GM19463 (cell line): ENCODE data around the gene EBI3.
"Not testable (repeated sequence)": the region's sequence is repeated elsewhere in the genome, so short reads cannot be mapped to it uniquely, and the experiment has no call there.

Experiments used
- ATAC-seq: cut with Tn5 transposase; IDR thresholded peaks from one replicate; pipeline ENCODE4 v1.9.1; 2021; ENCODE audit warnings: mild to moderate bottlenecking, moderate library complexity; ENCODE audit not compliant: unreplicated experiment

Gene EBI3

GRCh38 chr19:4229179-4229931 lies at the start of gene EBI3:
EBI3 (plus strand) TSS chr19:4229523; CDS start chr19:4229551, 28 bp downstream.
- ATAC-seq: peak; percentile 71

DNA sequence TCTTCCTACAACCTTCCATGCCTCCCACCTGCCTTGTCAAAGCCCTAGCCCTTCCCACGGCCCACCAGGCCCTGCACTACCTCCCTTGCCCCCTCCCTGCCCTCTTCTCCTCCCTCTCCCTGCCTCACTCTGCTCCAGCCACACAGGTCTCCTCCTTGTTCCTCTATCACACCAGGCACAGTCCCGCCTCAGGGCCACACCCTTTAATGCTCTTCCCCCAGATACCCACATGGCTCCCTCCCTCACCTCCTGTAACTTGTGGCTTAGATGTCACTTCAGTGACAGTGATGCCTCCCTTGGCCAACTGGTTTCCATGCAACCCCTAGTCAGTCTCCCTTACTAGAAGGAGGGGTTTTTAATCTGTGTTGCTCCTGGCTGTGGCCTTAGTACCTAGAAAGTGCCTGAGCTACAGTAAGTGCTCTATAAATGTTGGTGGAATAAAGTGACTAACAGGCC lies 48.2 kb upstream of the EBI3 start:
- no peak for ATAC-seq

- ATAC-seq: peak; percentile 64
Observed at GRCh38 chr19:4182084-4182810, 47.1 kb upstream of the EBI3 start, which contains the start of the genes ANKRD24 and SIRT6. ANKRD24 (plus strand) TSS chr19:4182689; CDS start chr19:4186426, 3,737 bp downstream. SIRT6 (minus strand) TSS chr19:4182563; CDS start chr19:4182539, 24 bp downstream.

- no peak for ATAC-seq
Observed at GRCh38 chr19:4183967-4184717, 45.2 kb upstream of the EBI3 start.

DNA sequence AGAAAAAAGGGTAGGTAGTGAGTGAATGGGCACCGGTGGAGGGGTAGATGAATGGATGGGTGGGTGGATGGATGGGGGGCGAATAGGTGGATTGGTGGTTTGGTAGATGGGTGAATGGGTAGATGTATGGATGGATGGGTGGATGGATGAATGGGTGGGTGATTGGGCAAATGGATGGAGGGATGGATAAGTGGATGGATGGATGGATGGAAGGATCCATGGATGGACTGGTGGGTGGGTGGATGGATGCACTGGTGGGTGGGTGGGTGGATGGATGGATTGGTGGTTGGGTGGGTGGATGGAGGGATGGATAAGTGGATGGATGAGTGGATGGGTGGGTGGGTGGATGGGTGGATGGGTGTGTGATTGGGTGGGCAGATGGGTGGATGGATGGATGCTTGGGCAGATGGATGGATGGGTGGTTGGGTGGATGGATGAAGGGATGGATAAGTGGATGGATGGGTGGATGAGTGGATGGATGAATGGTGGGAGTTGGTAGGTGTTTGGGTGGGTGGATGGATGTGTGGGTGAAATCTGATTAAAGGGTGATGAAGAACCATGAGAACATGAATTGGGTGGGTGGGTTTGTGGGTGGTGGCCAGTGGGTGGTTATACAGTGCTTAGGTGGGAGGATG lies 44.5 kb upstream of the EBI3 start:
- ATAC-seq: no peak

DNA sequence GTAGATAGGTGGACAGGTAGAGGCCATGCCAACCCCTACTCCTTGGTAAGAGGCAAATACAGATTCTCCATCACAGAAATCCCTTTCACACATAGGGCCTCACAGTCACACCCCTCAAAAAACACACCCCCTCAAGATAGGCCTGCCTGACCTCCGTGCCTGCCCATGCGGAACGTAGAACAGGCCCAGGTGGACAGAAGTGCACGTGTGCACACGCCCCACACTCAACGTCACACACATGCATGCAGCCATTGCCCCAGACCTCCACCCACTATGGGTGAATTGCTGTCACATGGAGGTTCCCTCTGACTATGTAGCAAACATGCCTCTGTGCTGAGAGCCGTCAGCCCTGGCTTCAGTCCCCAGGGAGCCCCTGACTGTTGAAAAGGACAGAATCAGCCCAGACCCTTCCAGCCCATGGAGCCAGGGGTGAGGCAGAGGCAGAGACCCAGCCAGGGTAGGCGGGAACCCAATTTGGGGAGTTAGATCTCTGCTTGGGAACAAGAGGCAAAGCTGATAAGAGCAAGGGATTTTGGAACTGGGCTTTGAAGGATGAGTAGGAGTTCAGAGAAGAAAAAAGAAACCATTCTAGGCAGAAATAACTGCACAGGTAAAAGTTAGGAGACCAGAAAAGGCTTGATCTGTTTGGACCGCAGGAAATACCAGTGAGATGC lies 43.8 kb upstream of the EBI3 start:
- ATAC-seq: no peak

DNA sequence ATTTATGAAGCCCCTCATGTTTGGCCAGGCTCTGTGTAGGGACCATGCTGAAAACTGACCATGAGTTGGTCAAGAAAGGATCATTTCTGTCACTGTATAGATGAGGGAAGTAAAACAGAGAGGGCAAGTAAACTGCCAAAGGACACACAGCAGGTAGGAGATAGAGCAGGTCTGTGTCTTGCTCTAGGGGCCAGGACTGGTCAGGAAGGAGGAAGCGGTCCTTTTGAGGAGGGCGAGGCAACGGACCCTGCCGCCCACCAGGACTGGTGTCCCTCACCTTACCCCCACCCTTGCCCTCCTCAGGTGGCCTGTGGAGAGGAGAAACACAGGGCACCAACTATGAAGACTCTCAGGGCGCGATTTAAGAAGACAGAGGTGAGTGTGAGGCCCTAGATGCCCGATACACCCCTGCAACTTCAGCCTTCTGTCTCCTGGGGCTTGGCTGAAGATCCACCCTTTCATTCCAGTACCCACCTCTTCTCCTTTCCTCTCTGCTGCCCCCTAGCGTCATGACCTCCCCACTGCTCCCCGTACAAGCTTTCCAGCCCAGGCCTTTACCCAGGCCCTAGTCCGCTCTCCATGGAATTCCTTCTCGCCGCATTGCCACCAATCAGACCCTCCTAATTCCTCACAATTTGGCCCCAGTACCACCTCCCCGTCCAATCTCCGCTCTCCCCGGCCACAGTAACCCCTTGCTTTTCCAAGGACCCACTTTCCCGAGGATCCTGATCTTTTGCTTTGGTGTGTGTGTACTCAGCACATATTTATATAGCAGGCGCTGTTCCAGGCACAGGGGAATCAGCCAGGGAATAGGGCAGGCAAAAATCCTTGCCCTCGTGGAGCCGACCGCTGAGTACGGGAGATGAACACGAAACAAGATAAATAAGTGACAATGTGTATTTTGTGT lies 43.0 kb upstream of the EBI3 start:
- no peak for ATAC-seq

- ATAC-seq: no peak
Observed at GRCh38 chr19:4187313-4188122, 41.8 kb upstream of the EBI3 start.

DNA sequence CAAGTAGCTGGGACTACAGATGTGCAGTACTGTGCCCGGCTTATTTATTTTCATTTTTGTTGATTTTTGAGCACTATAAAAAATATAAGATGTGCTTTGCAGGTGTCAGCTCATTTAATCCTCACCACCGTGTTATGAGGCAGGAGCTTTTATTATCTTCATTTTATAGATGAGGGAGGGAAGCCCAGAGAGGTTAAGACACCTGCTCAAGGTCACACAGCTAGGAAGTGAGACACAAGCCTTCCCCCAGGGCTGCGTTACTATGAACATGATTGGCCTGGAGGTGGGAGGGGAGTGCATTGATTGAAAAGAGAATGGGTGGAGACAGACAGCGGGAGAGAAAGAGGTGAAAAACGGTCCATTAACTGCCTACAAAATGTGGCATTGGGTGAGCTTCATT lies 39.7 kb upstream of the EBI3 start:
- ATAC-seq: no peak

DNA sequence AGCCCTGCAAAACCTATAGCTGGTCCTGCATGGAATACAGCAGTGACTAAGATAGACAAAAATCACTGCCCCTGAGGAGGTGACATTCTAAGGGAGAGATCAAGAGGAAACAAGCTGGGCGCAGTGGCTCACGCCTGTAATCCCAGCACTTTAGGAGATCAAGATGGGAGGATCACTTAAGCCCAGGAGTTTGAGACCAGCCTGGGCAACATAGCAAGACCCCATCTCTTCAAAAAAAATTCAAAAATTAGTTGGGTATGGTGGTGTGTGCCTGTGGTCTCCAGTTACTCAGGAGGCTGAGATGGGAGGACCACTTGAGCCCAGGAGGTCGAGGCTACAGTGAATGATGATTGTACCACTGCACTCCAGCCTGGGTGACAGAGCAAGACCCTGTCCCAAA lies 36.8 kb upstream of the EBI3 start:
- not testable (repeated sequence) for ATAC-seq

GRCh38 chr19:4194353-4194752 lies 35.0 kb upstream of the EBI3 start:
- no peak for ATAC-seq

DNA sequence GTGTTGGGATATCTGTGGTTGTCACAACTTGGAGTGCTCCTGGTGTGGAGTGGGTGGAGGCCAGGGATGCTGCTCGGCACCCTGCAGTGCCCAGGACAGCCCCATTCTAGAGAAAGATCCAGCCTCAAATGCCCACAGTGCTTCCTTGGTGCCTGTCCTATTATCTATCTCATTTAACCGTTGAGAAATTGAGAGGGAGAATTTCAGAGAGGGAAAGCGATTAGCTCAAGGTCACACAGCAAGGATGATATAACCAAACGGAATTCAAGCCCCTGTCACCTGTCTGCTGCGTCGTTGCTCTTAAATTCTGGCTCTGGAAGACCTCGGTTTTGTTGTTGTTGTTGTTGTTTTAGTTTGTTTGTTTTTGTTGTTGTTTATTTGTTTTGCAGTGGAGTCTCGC lies 33.3 kb upstream of the EBI3 start:
- no peak for ATAC-seq

DNA sequence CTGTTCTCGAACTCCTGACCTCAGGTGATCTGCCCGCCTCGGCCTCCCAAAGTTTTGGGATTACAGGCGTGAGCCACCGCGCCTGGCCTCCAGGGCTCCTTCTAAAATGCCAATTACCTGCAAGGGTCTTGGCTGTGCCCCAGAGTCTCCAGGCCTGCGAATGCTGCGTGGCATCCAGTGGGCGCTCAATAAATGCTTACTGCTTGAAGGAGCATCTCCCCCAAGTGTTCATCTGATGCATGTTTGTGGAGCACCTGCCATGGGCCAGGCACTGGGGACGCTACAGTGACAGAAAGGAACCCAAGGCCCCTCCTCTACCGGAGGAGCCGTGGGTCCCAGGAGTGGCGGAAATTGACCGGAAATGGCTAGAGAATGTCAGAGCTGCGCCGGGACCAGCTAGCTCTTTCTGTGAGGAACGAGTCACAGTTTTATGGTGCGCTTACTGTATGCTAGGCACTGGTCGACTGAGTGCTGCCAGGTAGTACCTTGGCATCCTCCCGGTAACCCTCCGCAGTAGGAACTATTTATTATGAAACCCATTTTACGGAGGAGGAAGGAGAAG lies 32.7 kb upstream of the EBI3 start:
- ATAC-seq: no peak

GRCh38 chr19:4197228-4197624 lies 32.1 kb upstream of the EBI3 start:
- no peak for ATAC-seq

DNA sequence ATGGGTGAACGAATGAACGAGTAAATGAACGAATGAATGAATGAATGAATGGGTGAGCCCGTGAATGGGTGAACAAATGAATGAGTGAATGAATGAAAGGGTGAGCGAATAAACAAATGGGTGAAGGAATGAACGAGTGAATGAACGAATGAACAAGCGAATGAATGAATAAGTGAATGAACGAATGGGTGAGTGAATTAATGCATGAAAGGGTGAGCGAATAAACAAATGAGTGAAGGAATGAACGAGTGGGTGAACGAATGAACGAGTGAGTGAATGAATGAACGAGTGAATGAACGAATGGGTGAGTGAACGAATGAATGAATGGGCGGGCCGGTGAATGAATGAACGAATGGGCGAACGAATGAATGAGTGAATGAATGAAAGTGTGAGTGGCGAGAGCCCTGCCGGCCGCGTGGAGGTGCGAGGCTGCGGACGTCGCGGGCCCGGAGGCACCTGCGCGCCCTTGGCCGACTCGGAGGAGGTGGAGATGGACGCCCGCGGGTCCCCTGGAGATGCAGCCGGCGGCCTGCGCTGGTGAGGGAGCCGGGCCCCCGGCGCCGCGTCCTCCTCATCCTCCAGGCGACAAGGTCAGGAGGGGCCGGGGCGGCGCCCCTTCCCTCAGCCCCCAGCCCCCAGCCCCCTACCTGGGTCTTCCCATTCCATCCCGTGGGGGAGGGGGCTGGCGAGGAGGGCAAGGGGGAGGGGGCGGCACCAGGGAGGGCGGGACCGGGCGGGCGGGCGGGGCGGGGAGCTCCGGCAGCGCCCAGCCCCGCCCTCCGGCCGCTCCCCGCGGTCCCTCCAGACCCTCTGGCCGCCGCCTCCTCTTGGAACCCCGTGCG lies 31.5 kb upstream of the EBI3 start:
- no peak for ATAC-seq

- ATAC-seq: no peak
Observed at GRCh38 chr19:4198467-4199126, 30.7 kb upstream of the EBI3 start.
